RKO (cell line): ENCODE data around the gene SMARCB1.

ENCODE experiments used
- DNase-seq: peaks from one replicate; pipeline ENCODE4 v3.0.0-alpha.2; 2016; ENCODE audit warnings: low spot score

Gene SMARCB1

GRCh38 chr22:23780146-23780748 lies 6.5 kb upstream of the SMARCB1 start:
- DNase-seq: no peak

- DNase-seq: no peak
Measured at GRCh38 chr22:23781065-23781464, 5.7 kb upstream of the SMARCB1 start.

- DNase-seq: peak; percentile 55
Measured at GRCh38 chr22:23781511-23782183, 5.1 kb upstream of the SMARCB1 start.

- DNase-seq: no peak
Measured at GRCh38 chr22:23782252-23782651, 4.5 kb upstream of the SMARCB1 start.

- no peak for DNase-seq
Measured at GRCh38 chr22:23782703-23783102, 4.1 kb upstream of the SMARCB1 start.

- DNase-seq: no peak
Measured at GRCh38 chr22:23783265-23784150, 3.3 kb upstream of the SMARCB1 start.

- no peak for DNase-seq
Measured at GRCh38 chr22:23784215-23784732, 2.5 kb upstream of the SMARCB1 start.

- no peak for DNase-seq
Measured at GRCh38 chr22:23786261-23786710, 480 bp upstream of the SMARCB1 start.

- DNase-seq: no peak
Measured at GRCh38 chr22:23787600-23787896, 782 bp downstream of the SMARCB1 start.

GRCh38 chr22:23787910-23788309 lies 1.1 kb downstream of the SMARCB1 start:
- DNase-seq: no peak

- no peak for DNase-seq
Measured at GRCh38 chr22:23789121-23789520, 2.4 kb downstream of the SMARCB1 start.

- DNase-seq: no peak
Measured at GRCh38 chr22:23789638-23790037, 2.9 kb downstream of the SMARCB1 start.

- no peak for DNase-seq
Measured at GRCh38 chr22:23790819-23791737, 4.3 kb downstream of the SMARCB1 start.

- DNase-seq: no peak
Measured at GRCh38 chr22:23791738-23792645, 5.2 kb downstream of the SMARCB1 start.

- DNase-seq: no peak
Measured at GRCh38 chr22:23793326-23793725, 6.6 kb downstream of the SMARCB1 start.

GRCh38 chr22:23796461-23796860 lies 9.7 kb downstream of the SMARCB1 start:
- DNase-seq: no peak

GRCh38 chr22:23800297-23801237 lies 13.8 kb downstream of the SMARCB1 start:
- DNase-seq: no peak

GRCh38 chr22:23801238-23801821 lies 14.6 kb downstream of the SMARCB1 start:
- DNase-seq: no peak

- no peak for DNase-seq
Measured at GRCh38 chr22:23801886-23802377, 15.2 kb downstream of the SMARCB1 start.
